ENCODE measurements around the gene AKR1C8. TPM values are rescaled to one million over a fixed set of nuclear protein-coding genes. Genes with fewer than 3 reads are reported as not detected.
"Not testable (repeated sequence)": the region's sequence is repeated elsewhere in the genome, so short reads cannot be mapped to it uniquely, and the experiment has no call there.

AKR1C8 gene
- total RNA-seq, 1 experiment from 2014 or later: not detected

GRCh38 chr10:5187867-5188266 is 2.9 kb upstream of the AKR1C8 start:
- H3K79me2 ChIP-seq (ENCODE audit: insufficient read depth, low read length): no peaks in the 10 kb centered on the region
- no peaks in the 10 kb centered on the region for H4K20me1 ChIP-seq (ENCODE audit: insufficient read depth)
- H3K27ac ChIP-seq (ENCODE audit: low read depth, low read length): no peak overlapping the region
- intact Hi-C loops (cut with micrococcal nuclease): no loop called here
- H3K27me3 ChIP-seq (ENCODE audit: insufficient read depth, low read length): no peaks in the 10 kb centered on the region
- H3K4me3 ChIP-seq (replicated peaks in 1 of 2; ENCODE audit: low read depth in 1 of 2, low read length in 2 of 2): no peak overlapping the region
- ChIA-PET POLR2A (no interaction called here), CTCF (no interaction called here), RAD21 (ENCODE audit: low non-redundant PET in 1 of 2, low total read pairs in 2 of 2, uncharacterized antibody in 2 of 2, unreplicated experiment in 2 of 2) (no interaction called here)
- no peaks in the 10 kb centered on the region for H3K4me1 ChIP-seq (ENCODE audit: control insufficient read depth in 1 of 2, insufficient read depth in 2 of 2, low read length in 2 of 2)
- BruUV-seq (replicated peaks): no TSS peak
- no peaks in the 10 kb centered on the region for H3K9me3 ChIP-seq (ENCODE audit: control insufficient read depth in 1 of 2, insufficient read depth in 1 of 2, low read depth in 1 of 2, low read length in 2 of 2)
- H3K9me2 ChIP-seq (ENCODE audit: insufficient read depth): no peaks in the 10 kb centered on the region
- no peak for DNase-seq (ENCODE audit: low read depth, low spot score)
- no peak overlapping the region for H3K4me2 ChIP-seq (ENCODE audit: low read length)
- ATAC-seq: no peak
- TF ChIP-seq EZH2 (IDR thresholded peaks at IDR 0.05) (no peak), POLR2A (IDR thresholded peaks at IDR 0.05; ENCODE audit: borderline replicate concordance, extremely low read depth, insufficient read depth, insufficient read length) (no peak)
- H3K9ac ChIP-seq (ENCODE audit: low read length): no peak overlapping the region
- no peaks in the 10 kb centered on the region for H3K36me3 ChIP-seq (ENCODE audit: control insufficient read depth in 1 of 2, insufficient read depth in 2 of 2, low read length in 2 of 2)
- H2AFZ ChIP-seq (ENCODE audit: low read depth, low read length, poor library complexity, severe bottlenecking): no peak overlapping the region

GRCh38 chr10:5183923-5184322 is 1.0 kb downstream of the AKR1C8 start:
- TF ChIP-seq SIN3A (IDR thresholded peaks at IDR 0.05; ENCODE audit: low read depth): no peak
- no peak for TF ChIP-seq EZH2phosphoT487 (IDR thresholded peaks at IDR 0.05; ENCODE audit: borderline replicate concordance)
- TF ChIP-seq ZBTB33 (IDR thresholded peaks at IDR 0.05; ENCODE audit: extremely low read depth, insufficient replicate concordance, low read length): no peak
- TF ChIP-seq FOSL1 (IDR thresholded peaks at IDR 0.05; ENCODE audit: low read depth): no peak
- no peak for TF ChIP-seq POLR2AphosphoS5 (IDR thresholded peaks at IDR 0.05; ENCODE audit: low read depth, low read length)
- H2AFZ ChIP-seq (ENCODE audit: low read depth, low read length, poor library complexity, severe bottlenecking): no peak overlapping the region
- no peak overlapping the region for H3K4me3 ChIP-seq (replicated peaks in 1 of 2; ENCODE audit: low read depth in 1 of 2, low read length in 2 of 2)
- no peaks in the 10 kb centered on the region for H4K20me1 ChIP-seq (ENCODE audit: insufficient read depth)
- H3K9ac ChIP-seq (ENCODE audit: low read length): no peak overlapping the region
- H3K4me2 ChIP-seq (ENCODE audit: low read length): no peak overlapping the region
- H3K4me1 ChIP-seq (ENCODE audit: control insufficient read depth in 1 of 2, insufficient read depth in 2 of 2, low read length in 2 of 2): no peaks in the 10 kb centered on the region
- DNase-seq (ENCODE audit: low read depth, low spot score) (no peak), ATAC-seq (no peak)
- no peaks in the 10 kb centered on the region for H3K9me3 ChIP-seq (ENCODE audit: control insufficient read depth in 1 of 2, insufficient read depth in 1 of 2, low read depth in 1 of 2, low read length in 2 of 2)
- H3K9me2 ChIP-seq (ENCODE audit: insufficient read depth): no peaks in the 10 kb centered on the region
- H3K27ac ChIP-seq (ENCODE audit: low read depth, low read length): no peak overlapping the region
- no TSS peak for BruUV-seq (replicated peaks)
- intact Hi-C loops (cut with micrococcal nuclease): no loop called here
- no peaks in the 10 kb centered on the region for H3K79me2 ChIP-seq (ENCODE audit: insufficient read depth, low read length)
- ChIA-PET RAD21 (ENCODE audit: low non-redundant PET in 1 of 2, low total read pairs in 2 of 2, uncharacterized antibody in 2 of 2, unreplicated experiment in 2 of 2) (no interaction called here), POLR2A (no interaction called here), CTCF (no interaction called here)
- H3K27me3 ChIP-seq (ENCODE audit: insufficient read depth, low read length): no peaks in the 10 kb centered on the region
- H3K36me3 ChIP-seq (ENCODE audit: control insufficient read depth in 1 of 2, insufficient read depth in 2 of 2, low read length in 2 of 2): no peaks in the 10 kb centered on the region

GRCh38 chr10:5180503-5180902 is 4.4 kb downstream of the AKR1C8 start:
- H3K36me3 ChIP-seq (ENCODE audit: control insufficient read depth in 1 of 2, insufficient read depth in 2 of 2, low read length in 2 of 2); H3K9ac ChIP-seq (ENCODE audit: low read length); POLR2A ChIA-PET; RAD21 ChIA-PET (ENCODE audit: low non-redundant PET in 1 of 2, low total read pairs in 2 of 2, uncharacterized antibody in 2 of 2, unreplicated experiment in 2 of 2); H3K27ac ChIP-seq (ENCODE audit: low read depth, low read length); H3K4me2 ChIP-seq (ENCODE audit: low read length); H3K79me2 ChIP-seq (ENCODE audit: insufficient read depth, low read length); H4K20me1 ChIP-seq (ENCODE audit: insufficient read depth); BruUV-seq (replicated peaks); H3K27me3 ChIP-seq (ENCODE audit: insufficient read depth, low read length); CTCF ChIA-PET; H2AFZ ChIP-seq (ENCODE audit: low read depth, low read length, poor library complexity, severe bottlenecking); intact Hi-C loops (cut with micrococcal nuclease); H3K9me2 ChIP-seq (ENCODE audit: insufficient read depth); DNase-seq (ENCODE audit: low read depth, low spot score); H3K9me3 ChIP-seq (ENCODE audit: control insufficient read depth in 1 of 2, insufficient read depth in 1 of 2, low read depth in 1 of 2, low read length in 2 of 2); H3K4me1 ChIP-seq (ENCODE audit: control insufficient read depth in 1 of 2, insufficient read depth in 2 of 2, low read length in 2 of 2); H3K4me3 ChIP-seq (replicated peaks in 1 of 2; ENCODE audit: low read depth in 1 of 2, low read length in 2 of 2); ATAC-seq: not testable (repeated sequence)

GRCh38 chr10:5175581-5175980 is 9.4 kb downstream of the AKR1C8 start:
- BruUV-seq (replicated peaks); H3K36me3 ChIP-seq (ENCODE audit: control insufficient read depth in 1 of 2, insufficient read depth in 2 of 2, low read length in 2 of 2); H3K4me3 ChIP-seq (replicated peaks in 1 of 2; ENCODE audit: low read depth in 1 of 2, low read length in 2 of 2); H3K9me3 ChIP-seq (ENCODE audit: control insufficient read depth in 1 of 2, insufficient read depth in 1 of 2, low read depth in 1 of 2, low read length in 2 of 2); H3K27ac ChIP-seq (ENCODE audit: low read depth, low read length); DNase-seq (ENCODE audit: low read depth, low spot score); RAD21 ChIA-PET (ENCODE audit: low non-redundant PET in 1 of 2, low total read pairs in 2 of 2, uncharacterized antibody in 2 of 2, unreplicated experiment in 2 of 2); H2AFZ ChIP-seq (ENCODE audit: low read depth, low read length, poor library complexity, severe bottlenecking); H3K4me2 ChIP-seq (ENCODE audit: low read length); ATAC-seq; H3K27me3 ChIP-seq (ENCODE audit: insufficient read depth, low read length); H3K79me2 ChIP-seq (ENCODE audit: insufficient read depth, low read length); H3K9me2 ChIP-seq (ENCODE audit: insufficient read depth); CTCF ChIA-PET; POLR2A ChIA-PET; intact Hi-C loops (cut with micrococcal nuclease); H3K9ac ChIP-seq (ENCODE audit: low read length); H3K4me1 ChIP-seq (ENCODE audit: control insufficient read depth in 1 of 2, insufficient read depth in 2 of 2, low read length in 2 of 2); H4K20me1 ChIP-seq (ENCODE audit: insufficient read depth): not testable (repeated sequence)

All from HCT116 (cell line).